Embryonic facial prominence (tissue), 1 donor: ENCODE measurements around the gene AMELX.

Experiments used
- DNase-seq: peaks from one replicate; pipeline ENCODE4 v3.0.0-alpha.2; 2016; ENCODE audit errors: extremely low spot score

AMELX gene

DNA sequence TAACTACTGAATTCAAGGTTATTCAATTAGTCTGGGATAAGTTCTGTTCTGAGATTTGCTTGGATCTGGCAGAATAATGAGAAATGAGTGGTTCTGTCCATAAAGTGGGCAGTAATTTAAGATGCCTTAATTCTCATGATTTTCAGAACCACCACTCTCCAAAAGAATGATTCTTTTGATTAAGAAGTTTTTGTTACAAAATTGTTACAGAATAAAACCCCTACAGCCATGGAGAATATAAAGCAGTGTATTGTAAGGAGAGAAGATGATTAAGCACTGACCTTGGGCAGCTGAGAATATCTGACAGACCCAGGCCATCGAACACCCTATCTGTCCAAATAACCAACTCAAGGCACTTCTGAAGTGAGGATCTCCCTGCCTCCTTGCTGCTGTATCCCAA, 12.4 kb downstream of the AMELX start:
- DNase-seq, result no peak

DNA sequence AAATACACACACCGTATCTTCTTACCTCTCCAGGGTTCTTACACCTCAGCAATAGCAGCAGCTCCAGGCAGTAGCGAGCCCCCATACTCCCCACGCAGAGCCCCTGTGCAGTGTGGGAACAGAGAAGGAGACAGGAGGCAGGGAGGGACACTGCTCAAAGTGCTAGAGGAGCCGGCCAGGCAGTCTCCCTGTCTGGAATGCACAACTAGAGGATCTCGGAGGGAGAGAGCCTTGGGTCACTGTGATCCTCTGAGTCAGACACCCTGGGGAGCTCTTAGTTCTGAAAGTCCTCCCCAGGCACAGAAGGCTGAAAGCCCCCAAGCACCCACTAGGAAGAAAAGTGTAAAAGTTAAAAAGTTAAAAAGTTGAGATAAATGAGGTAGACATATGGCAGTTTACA, 16.0 kb downstream of the AMELX start:
- DNase-seq, result no peak

DNA sequence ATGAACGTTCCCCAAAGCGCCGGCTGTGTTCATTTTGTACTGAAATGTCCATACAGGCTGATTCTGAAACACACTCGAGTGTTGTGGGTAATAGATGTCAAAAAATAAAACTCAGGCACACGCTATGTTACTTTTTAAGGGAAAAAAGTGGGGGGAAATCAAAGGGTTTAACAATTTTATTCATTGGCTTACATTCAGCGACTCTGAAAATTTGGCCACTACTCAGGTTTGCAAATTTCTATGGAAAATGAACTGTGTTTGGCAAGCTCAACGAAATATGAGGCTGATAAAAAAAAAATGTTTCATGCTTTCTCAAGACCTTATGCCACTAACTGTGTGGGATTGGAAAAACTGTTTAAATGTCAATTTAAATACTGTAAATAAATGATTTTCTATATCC, 18.5 kb downstream of the AMELX start:
- DNase-seq, result no peak

DNA sequence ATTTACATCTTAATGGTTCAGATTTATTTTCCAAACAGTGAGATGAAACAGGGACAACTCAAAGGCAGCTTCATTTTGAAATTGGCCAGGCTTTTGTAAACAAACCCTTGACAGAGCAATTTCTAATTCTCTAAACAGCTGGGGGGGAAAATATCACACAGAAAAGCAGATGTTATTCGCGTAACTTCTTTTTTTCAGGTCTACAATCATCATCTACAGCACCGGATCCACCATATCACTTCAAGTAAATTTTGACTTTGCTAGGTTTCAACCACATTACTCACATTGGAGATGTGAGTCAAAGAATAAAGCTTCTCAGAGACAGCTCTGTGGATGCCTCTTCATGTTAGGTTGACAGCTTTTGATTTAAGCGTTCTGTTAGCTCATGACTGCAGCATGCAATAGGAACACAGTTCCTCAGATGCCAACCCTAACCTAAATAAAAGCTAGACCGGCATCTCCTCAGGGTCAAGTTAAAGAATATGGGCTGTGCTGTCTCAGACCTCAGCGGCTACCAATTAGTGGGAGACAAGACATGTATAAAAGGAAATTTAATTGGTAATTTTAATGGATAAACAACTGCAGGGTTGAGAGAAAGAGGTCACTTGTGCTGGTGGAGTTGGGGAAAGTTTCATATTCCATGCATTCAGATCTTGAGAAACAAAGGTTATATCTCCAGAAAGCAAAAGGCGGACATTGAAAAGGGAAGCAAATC, 26.8 kb downstream of the AMELX start:
- DNase-seq, result no peak

DNA sequence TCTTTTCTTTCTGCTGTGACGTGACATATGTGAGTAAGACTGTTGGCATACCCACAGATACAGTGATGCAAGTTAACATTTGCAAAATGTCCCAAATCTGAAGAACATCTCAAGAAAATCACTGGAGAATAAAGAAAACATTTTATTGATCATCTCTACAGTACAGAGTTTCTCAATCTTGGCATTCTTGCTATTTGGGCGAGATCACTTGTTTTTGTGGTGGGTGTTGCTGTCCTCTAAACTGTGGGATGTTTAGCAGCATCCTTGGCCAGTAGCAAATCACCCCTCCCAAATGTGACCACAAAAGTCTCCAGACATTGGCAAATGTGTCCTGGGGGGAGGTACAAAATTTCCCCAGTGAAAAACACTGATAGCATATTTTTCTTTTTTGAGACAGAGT, 28.8 kb downstream of the AMELX start:
- no peak for DNase-seq

DNA sequence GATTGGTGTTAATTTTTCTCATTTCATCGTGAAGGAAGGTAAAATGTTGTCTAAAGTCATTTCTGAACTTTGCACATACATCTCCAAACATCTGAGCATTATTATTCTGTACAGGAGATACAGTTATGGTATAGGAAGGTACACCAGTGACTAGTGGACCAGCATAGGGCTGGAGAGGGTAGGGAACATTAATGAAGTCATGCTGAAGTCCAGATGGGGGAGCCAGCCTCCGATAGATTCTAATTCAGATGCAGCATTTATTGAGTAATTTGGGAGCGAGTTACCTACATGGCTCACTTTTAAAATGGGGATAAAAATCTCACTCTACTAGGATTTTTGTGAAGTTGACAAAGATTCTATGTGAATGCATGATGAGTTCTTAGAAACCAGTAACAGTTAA, 34.9 kb downstream of the AMELX start:
- no peak for DNase-seq

DNA sequence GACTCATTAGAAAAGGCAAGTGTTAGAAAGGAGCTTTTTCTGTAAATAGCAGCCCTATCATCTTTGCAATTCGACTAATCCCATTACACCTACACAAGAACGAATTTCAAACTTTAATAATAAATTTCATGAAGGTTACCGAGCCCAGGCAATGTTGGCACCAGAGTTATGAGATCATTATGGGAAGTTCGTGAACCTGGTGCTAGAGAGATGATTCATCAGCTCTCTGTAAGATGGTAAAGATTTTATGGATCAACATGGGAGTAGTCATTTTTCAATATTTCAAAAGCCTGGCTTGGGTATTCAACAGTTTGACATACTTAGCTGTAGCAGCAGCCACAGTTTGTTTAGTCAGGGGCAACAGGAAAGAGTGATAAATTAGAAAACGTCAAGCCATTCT, 35.8 kb downstream of the AMELX start:
- DNase-seq, result no peak

DNA sequence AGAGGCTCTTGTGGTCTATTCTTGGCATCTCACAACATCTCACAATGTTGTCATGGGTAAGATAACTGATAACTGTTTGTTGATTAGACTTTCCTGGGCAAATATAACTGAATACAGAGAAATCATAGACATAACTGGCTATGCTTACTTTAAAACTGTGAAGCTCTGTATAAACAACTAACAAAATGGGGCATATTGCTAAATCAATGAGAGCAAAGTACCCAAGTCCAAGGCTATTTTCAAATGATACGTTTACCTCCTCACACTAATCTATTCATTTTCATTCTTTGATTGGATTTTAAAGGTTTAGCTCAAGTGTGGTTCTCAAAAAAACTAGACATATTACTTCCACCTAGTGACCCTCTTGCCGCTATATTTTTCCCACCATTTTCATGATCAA, 38.6 kb downstream of the AMELX start:
- DNase-seq, result no peak

DNA sequence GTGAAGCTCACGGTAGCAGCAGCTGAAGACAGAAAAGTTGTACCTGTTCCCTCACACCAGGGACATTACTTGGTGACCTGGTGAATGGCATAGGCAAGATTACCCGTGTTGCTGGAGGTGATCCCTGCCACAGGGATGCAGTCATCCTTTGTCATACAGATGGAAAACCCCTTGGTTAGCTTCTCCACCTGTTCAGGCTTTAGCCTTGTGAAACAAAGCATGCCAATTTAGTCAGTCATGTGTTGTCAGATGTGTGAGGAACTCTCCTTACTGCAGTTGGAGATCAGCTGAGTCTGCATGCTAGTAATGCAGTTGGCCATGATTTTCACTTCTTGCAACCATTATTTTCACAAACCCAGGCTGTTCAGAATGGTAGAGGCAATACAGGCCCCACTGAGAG, 41.0 kb downstream of the AMELX start:
- no peak for DNase-seq

DNA sequence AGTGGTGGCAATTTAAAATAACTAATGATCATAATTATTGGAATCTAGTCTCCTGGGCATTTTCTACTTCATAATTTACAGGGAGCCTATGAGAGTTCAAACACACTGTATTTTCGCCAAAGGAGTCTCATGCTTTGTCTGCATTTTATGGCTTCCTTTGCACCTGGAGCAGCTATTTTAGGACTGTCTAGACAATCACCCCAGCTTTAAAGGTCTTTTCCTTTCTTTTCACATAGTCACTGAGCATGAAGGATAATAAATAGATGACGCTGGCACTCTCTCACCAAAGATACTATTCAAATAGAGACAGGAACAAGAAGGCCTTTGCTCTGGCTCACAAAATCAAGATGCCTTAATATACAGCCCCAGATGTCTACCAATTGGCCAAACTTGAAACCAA, 43.0 kb downstream of the AMELX start:
- no peak for DNase-seq

DNA sequence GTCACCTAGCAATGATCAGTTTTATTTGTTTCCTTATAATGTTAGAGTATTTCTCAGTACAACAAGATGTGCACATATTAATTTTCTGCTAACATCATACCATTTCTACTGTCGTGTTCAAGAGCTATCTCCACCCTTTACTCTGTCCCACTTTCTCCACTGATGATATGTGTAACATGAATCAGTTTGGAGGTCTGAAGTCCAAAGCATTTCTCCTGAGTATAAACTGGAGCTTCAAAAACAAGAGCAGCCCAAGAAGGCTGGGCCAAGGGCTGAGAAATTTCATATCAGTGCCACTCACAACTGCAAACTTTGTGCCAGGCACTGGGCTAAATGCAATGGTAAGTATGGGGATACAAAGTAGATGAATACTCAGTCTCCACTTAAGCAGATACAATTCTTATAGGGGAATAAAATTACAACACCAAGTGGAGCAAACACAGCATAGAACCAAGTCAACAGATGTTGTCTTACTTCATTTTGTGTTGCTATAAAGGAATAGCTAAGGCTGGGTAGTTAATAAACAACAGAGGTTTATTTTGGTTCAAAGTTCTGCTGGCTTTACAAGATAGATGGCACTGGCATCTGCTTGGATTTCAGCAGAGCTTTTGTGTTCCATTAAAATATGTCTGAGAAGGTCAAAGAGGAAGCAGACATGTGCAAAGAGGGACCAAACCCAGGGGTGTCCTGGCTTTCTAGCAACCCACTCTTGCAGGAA, 44.2 kb downstream of the AMELX start:
- no peak for DNase-seq

DNA sequence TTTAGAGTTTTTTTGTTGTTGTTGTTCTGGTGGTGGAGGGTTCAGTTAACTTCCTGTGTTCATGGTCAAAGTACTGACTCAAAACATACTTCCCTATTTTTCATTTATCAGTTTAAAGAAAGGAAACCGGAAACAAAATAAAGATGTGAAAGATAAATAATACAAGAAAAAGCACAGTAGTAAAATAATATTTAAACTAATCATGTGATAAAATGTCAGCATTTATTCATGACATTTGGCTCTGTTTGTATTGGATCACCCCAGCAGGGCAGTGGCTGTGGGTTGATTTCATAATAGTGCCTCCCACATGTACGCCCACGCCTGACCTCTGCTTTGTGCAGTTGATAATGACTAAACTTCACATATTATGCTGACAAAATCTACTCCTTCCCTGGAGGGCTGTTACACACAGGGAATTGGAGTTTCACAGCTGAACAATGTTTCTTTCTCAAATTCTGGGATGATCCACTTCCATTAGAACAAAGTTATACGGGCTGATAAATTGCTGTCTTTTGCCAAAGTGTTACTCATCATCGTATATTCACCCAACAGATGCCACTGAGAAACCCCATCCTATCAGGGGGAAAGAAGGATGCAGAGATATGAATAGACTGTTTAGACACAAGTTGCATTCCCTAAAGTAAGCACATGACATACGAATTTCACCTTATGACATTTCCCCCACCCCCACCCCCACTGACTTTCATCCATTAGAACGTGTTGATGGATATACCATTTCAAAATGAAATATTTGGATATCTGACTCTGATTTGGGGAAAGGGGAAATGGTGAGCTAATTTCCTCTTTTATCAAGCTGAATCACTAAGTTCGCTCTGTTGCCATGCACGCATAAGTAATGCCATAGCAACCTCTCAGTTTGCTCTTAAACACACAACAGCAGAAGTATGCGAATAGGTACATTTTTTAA, 48.3 kb downstream of the AMELX start:
- no peak for DNase-seq

DNA sequence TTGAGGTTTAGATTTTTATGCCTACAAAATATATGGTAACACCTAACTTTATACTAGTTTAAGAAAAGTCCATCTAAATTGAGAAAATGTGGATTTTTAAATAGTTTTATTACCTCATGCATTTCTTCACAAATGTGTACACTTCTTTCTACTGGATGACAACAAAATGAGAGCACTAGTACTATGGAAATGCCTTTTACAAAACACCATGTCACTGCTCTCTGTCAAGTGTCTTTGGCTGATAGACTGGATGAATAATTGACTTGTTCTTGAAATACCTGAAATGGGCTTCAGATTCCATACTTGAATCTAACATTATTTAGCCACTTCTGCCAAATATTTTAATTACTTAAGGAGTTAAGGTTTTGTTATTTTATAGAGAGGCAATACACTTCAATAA, 49.5 kb downstream of the AMELX start:
- DNase-seq, result no peak

DNA sequence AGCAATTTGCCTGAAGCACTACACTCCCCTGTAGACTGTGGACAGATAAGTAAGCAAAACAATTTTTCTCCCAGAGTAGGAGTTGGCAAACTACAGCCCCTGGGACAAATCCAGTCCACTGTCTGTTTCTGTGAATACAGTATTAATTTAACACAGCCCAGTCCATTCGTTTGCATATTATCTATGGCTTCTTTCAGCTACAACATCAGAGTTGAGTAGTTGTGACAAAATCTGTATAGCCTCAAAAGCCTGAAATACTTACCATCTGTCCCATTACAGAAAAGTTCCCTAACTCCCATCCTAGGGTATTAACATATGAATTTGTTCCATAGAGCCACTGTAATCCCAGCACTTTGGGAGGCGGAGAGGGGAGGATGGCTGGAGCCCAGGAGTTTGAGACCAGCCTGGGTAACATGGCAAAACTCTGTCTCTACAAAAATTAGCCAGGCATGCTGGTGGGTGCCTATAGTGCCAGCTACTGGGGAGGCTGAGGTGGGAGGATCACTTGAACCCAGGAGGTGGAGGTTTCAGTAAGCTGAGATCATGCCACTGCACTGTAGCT, 53.0 kb downstream of the AMELX start:
- no peak for DNase-seq

DNA sequence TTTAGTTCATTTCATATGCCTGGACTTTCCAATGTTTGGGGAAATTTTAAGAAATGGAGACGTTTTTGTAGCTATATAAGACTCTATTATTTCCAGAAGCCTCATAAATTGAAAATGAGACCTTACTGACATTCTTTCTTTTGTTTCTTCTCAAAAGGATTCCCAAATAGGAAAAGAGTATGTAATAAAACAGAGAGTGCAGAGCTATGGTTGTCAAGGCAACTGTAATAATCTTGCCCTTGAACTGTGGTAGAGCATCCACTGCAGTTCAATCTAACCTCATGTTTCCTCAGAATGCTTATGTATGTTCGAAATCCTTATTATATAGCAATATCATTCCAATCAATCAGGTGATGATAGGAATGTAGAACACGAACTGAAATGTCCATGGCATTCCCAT, 54.1 kb downstream of the AMELX start:
- DNase-seq, result no peak

DNA sequence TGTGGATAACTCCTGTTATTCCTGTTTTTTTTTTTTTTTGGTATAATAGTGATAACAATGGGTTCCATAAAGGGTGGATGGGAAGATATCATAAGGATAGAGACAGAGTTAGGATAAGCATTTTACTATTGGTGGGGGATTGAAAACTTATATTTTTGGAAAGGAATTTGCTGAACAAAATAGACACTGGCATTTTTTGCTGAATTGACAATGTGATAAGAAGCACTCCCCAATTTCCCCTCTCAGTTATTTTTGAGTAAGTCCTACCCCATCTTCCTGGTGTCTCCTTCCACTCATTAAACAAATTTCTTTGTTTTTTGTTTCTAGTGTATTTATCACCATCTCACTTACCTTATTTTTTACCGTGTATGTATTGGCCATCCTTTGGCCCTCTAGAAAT, 55.8 kb downstream of the AMELX start:
- DNase-seq, result no peak

DNA sequence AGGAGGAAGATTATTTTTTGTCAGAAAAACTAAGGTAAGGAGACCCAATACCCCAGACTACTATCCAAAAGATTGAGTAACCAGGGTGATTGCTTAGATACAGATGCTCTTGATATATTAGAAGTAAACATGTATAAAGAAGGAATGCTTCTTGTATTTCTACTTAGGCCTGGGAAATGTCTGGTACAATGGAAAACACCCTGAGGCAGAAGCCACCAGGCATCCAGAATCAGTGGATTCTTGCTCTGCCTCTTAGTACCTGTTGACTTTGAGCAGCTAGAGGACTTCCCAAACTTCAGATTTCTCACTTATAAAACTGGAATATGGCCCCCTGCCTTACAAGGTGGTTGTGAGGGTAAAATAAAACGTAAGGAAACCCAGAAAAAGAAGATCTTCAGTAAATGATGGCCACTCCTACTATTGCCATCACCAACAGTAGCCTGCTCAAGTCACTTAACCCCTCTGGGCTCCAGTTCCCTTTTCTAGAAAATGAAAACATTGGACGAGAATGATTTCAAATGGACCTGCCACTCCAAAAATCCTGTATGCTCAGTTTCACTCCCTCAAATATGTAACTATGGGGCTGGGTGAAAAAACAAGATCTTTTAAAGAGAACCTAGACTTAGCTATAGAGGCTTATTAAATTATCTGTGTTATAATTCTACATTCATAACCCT, 56.6 kb downstream of the AMELX start:
- DNase-seq, result no peak
